ENCODE results near the gene PARD3B. TPM values are rescaled to one million over a fixed set of nuclear protein-coding genes. Genes with fewer than 3 reads are reported as not detected.

PARD3B gene
- polyA plus RNA-seq, 3 donors = 33.1 to 35.6 (median 33.6) TPM

GRCh38 chr2:205087862-205088261, 542.6 kb downstream of the PARD3B start:
- DNase-seq (ENCODE audit: extremely low read depth in 1 of 11, low read depth in 9 of 11, low spot score in 4 of 11) = no peak

DNA sequence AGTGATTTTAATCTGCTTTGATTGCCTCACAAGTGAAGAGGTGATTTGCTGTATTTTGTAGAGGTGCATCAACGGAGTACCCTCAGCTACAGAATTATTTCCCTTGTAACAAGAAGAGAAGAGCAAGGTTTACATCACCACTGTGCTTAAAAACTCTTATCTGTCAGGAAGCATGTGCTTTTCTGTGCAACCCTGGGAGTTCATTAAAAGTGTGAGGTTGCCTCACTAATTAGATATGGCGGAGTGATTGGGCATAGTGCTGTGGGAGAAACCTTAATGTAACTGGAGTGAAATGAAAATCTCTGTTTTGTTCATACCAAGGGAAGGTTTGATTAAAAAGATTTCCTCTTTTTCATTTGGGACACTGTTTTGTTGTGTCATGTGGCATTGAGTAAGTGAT, 544.7 kb downstream of the PARD3B start:
- DNase-seq (ENCODE audit: extremely low read depth in 1 of 11, low read depth in 9 of 11, low spot score in 4 of 11) = no peak

GRCh38 chr2:205091411-205091810, 546.1 kb downstream of the PARD3B start:
- DNase-seq (ENCODE audit: extremely low read depth in 1 of 11, low read depth in 9 of 11, low spot score in 4 of 11) = no peak

DNA sequence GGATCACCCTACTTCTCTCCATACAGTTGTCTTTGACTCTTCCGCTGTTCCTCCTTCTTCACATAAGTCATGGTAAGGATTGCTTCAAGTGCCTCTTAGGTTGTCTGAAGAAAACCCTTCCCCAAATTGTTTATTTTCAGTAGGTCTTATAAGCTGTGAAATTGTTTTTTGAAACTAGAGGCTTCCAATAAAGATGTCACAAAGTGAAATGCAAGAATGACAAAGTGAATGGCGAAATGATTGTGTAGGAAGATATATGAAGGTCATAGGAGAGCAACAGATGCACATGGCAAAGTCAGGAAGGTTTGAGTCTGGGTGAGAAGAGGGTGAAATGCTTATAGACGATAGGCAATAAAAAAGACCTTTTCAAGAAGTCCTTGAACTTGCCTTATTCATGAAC, 548.8 kb downstream of the PARD3B start:
- DNase-seq (ENCODE audit: extremely low read depth in 1 of 11, low read depth in 9 of 11, low spot score in 4 of 11) = no peak

- DNase-seq (ENCODE audit: extremely low read depth in 1 of 11, low read depth in 9 of 11, low spot score in 4 of 11) = no peak
Observed at GRCh38 chr2:205103699-205104098, 558.4 kb downstream of the PARD3B start.

GRCh38 chr2:205107810-205108209, 562.5 kb downstream of the PARD3B start:
- DNase-seq (ENCODE audit: extremely low read depth in 1 of 11, low read depth in 9 of 11, low spot score in 4 of 11) = no peak

DNA sequence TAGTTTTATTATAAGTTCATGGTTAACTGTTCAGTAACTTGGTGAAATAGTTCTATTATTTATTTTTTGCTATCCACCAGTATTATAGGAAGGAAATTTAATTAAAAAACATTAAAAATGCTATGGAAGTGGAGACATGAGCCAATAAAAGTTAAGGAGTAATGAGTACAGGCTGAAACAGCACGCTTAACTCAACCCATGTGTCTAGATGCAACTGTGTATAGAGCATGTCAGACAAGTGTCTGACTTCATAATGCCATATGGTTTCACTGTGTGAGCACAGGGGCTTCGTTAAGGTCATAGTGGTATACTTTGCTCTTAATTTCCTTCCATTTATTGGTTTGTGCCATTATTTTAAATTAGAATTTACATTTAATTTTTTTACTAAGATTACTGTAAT, 570.2 kb downstream of the PARD3B start:
- no peak for DNase-seq (ENCODE audit: extremely low read depth in 1 of 11, low read depth in 9 of 11, low spot score in 4 of 11)

- no peak for DNase-seq (ENCODE audit: extremely low read depth in 1 of 11, low read depth in 9 of 11, low spot score in 4 of 11)
Observed at GRCh38 chr2:205117125-205117524, 571.9 kb downstream of the PARD3B start.

GRCh38 chr2:205119136-205119535, 573.9 kb downstream of the PARD3B start:
- DNase-seq (ENCODE audit: extremely low read depth in 1 of 11, low read depth in 9 of 11, low spot score in 4 of 11) = peak in 3 of 11 donors; percentile 37 to 67 (median 56)

DNA sequence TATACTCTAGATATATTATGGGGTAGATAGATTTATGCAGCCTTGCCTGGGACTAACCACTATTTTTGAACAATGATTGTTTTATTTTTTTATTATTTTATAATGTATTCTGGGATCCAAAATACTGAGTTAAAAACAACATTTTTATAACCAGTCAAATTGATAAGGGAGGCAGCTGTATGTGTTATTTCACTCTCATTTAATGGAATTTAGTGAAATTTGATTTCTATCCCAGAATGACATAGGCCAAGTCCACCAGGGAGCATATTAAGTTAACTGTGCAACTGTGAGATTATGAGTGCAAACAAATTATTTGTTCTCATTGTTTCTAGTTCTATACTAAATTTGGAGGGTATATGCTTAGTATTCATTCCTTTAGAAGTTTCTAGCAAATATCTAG, 583.5 kb downstream of the PARD3B start:
- no peak for DNase-seq (ENCODE audit: extremely low read depth in 1 of 11, low read depth in 9 of 11, low spot score in 4 of 11)

GRCh38 chr2:205129531-205129930, 584.3 kb downstream of the PARD3B start:
- DNase-seq (ENCODE audit: extremely low read depth in 1 of 11, low read depth in 9 of 11, low spot score in 4 of 11) = no peak

DNA sequence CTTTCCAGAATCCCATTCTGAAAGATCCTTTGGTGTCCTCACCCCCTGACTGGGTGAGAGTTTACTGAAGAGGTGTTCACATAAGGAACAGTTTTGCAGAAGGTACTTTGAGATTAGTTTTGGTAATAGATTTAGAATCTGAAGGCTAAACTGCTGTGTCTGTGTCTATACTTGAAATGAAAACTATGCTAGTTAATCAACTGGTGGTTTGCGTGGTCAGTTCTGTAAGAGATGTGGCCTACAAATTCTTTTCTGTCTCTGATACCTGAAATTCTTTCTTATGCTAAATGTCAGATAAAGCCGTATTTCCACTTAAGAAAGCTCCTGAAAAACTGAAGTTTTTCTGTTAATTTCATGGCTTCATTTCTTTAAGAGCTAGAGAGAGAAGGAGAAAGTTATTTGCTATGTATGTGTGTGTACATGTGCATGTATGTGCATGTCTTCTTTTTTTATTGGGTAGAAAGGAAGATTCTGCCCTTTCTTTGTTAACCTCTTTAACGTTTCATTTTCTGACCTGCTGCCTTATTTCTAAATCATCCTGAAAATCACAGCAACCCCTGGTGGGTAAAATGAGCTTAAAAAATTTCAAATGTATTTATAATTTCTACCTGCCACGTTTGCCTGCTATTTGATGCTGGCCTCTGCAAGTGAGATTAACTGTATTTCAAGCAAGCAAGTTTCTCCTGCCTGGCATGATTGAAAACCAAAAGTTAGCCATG, 585.0 kb downstream of the PARD3B start:
- DNase-seq (ENCODE audit: extremely low read depth in 1 of 11, low read depth in 9 of 11, low spot score in 4 of 11) = no peak

- DNase-seq (ENCODE audit: extremely low read depth in 1 of 11, low read depth in 9 of 11, low spot score in 4 of 11) = no peak
Observed at GRCh38 chr2:205133544-205133943, 588.3 kb downstream of the PARD3B start.

DNA sequence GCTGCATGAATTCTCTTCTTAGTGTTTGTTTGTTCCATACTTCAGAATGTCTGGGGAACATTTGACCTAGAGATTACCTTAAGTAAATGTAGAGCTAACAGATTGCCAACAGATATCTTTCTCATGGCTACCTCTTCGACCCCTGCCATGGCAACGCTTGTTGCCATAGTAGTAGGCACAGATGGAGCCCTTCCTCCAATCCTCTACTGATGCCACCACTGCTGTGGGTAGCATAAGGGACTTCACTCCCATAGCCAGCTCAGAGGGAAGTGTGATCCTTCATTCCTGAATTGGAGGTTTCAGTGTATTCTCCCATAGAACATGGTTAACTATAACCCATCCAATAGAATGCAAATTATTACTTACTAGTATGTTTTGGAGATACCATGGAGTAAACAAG, 593.5 kb downstream of the PARD3B start:
- no peak for DNase-seq (ENCODE audit: extremely low read depth in 1 of 11, low read depth in 9 of 11, low spot score in 4 of 11)

DNA sequence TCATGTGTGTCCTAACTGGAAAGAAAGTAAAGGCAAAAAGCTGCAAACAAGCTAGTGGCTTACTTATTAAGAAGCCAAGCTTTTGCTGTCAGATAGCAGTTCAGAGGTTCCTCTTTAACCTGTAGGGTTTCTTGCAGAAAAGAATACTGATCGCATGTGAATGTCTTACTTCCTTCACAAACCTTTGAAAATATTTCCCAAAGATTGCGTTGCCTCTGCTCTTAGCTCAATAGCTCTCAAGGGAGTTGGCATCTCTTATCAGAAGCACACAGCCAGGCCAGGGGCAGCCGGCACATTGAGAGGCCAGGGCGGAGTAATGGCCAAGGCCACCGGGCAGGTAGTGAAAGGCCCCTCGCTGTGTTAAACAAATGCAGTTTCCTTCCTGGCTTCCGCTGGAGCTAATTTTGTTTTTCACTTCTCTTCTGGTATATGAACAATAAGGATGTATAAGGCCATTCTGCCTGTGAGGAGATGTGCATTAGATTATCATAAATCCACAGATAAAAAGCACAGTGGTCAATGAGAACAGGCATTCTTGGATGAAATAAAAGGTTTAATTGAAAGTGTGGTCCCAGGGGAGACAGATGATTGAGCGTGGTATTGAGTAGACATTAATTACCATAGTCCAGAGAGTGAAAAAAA, 594.7 kb downstream of the PARD3B start:
- DNase-seq (ENCODE audit: extremely low read depth in 1 of 11, low read depth in 9 of 11, low spot score in 4 of 11) = no peak

- DNase-seq (ENCODE audit: extremely low read depth in 1 of 11, low read depth in 9 of 11, low spot score in 4 of 11) = no peak
Observed at GRCh38 chr2:205141381-205141780, 596.1 kb downstream of the PARD3B start.

- DNase-seq (ENCODE audit: extremely low read depth in 1 of 11, low read depth in 9 of 11, low spot score in 4 of 11) = no peak
Observed at GRCh38 chr2:205145888-205146287, 600.6 kb downstream of the PARD3B start.

- DNase-seq (ENCODE audit: extremely low read depth in 1 of 11, low read depth in 9 of 11, low spot score in 4 of 11) = no peak
Observed at GRCh38 chr2:205148755-205149154, 603.5 kb downstream of the PARD3B start.

DNA sequence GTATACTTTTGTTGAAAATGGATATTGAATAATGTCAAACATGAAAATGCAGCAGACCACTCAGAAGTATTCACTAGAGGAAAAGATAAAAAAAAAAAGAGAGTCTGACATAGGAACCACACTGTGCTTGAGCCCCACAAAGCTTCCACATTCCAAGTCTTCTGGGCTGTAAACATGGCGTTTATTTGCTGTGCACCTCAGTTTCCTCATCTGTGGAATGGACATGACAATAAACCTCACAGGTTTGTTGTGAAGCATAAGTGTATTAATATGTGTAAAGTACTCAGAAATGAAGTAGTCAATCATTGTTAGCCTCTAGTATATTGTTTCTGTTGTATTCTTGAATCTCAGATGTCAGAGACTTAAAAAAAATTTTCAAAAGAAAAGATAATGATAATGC, 611.2 kb downstream of the PARD3B start:
- DNase-seq (ENCODE audit: extremely low read depth in 1 of 11, low read depth in 9 of 11, low spot score in 4 of 11) = no peak

DNA sequence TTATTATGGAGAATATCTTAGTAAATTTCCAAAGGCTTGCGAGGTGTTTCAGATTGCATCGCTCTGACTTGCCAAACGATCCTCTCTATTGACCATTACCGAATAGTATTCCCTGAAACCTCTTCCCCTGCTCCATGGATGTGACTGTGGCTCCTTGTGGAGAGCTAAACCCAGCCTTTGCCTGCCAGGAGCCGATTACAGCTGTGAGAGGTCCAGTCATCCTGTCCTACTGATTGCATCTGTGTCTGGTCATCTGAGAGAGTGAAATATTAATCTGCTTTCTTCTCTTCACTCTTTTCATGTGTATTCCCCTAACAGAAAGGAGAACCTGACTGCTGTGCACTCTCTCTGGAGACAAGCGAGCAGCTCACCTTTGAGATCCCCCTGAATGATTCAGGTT, 613.1 kb downstream of the PARD3B start:
- no peak for DNase-seq (ENCODE audit: extremely low read depth in 1 of 11, low read depth in 9 of 11, low spot score in 4 of 11)

All from renal cortex interstitium (tissue), 11 donors.